ENCODE results near the gene A1BG. TPM values are rescaled to one million over a fixed set of nuclear protein-coding genes. Genes with fewer than 3 reads are reported as not detected.
A peak's percentile ranks its signal among the peaks of the same experiment; 100 is the strongest.

Gene A1BG
- total RNA-seq, 2 experiments from 2014 or later, result 35.2 to 36.2 TPM

- H3K4me3 Mint-ChIP-seq, result no peak overlapping the region
- H3K36me3 Mint-ChIP-seq (ENCODE audit: low read depth), result peaks cover 30% of the 10 kb centered on the region
- H3K27ac Mint-ChIP-seq, result no peak overlapping the region
- ATAC-seq (no peak), DNase-seq (no peak)
- H3K9me3 Mint-ChIP-seq, result no peaks in the 10 kb centered on the region
- intact Hi-C loops (cut with micrococcal nuclease), result no loop called here
- TF ChIP-seq CTCF (IDR thresholded peaks at IDR 0.05), result no peak
- POLR2A ChIA-PET, result interaction anchor here (0.6 to 0.9 kb wide), 2 partner anchors 11 to 26 kb away, joined by 3 read pairs; no protein-coding TSS in a partner anchor
- H3K27me3 Mint-ChIP-seq, result no peaks in the 10 kb centered on the region
- CTCF ChIA-PET, result no interaction called here
- peaks cover 5% of the 10 kb centered on the region for H3K4me1 Mint-ChIP-seq (ENCODE audit: low read depth)
Observed at GRCh38 chr19:58334691-58335249, 18.5 kb downstream of the A1BG start.

- ChIA-PET POLR2A (no interaction called here), CTCF (interaction anchor here (0.8 to 2.1 kb wide), 4 partner anchors 8 to 186 kb away, joined by 3 to 6 read pairs (median 3); no protein-coding TSS in a partner anchor)
- Mint-ChIP-seq H3K4me1 (ENCODE audit: low read depth) (peaks cover 14% of the 10 kb centered on the region), H3K9me3 (no peaks in the 10 kb centered on the region), H3K4me3 (no peak overlapping the region), H3K27ac (no peak overlapping the region), H3K36me3 (ENCODE audit: low read depth) (peaks cover 13% of the 10 kb centered on the region), H3K27me3 (no peaks in the 10 kb centered on the region)
- ATAC-seq (no peak), DNase-seq (no peak)
- intact Hi-C loops (cut with micrococcal nuclease), result no loop called here
- no peak for TF ChIP-seq CTCF (IDR thresholded peaks at IDR 0.05)
Observed at GRCh38 chr19:58332697-58333096, 20.6 kb downstream of the A1BG start.

- CTCF ChIA-PET, result interaction anchor here (1.0 to 1.4 kb wide), 4 partner anchors 138 to 251 kb away, joined by 3 to 4 read pairs (median 4); no protein-coding TSS in a partner anchor
- POLR2A ChIA-PET, result interaction anchor here (1.2 to 2.4 kb wide), 2 partner anchors 17 to 189 kb away, joined by 3 to 9 read pairs; partner anchors contain the start of gene ZBTB45
- DNase-seq (no peak), ATAC-seq (no peak)
- intact Hi-C loops (cut with micrococcal nuclease), result no loop called here
- no peaks in the 10 kb centered on the region for H3K9me3 Mint-ChIP-seq
- H3K36me3 Mint-ChIP-seq (ENCODE audit: low read depth), result peaks cover 5% of the 10 kb centered on the region
- peaks cover 14% of the 10 kb centered on the region for H3K4me1 Mint-ChIP-seq (ENCODE audit: low read depth)
- no peak for TF ChIP-seq CTCF (IDR thresholded peaks at IDR 0.05)
- no peak overlapping the region for H3K4me3 Mint-ChIP-seq
- no peaks in the 10 kb centered on the region for H3K27me3 Mint-ChIP-seq
- H3K27ac Mint-ChIP-seq, result no peak overlapping the region
Observed at GRCh38 chr19:58330458-58330857, 22.8 kb downstream of the A1BG start.

- H3K36me3 Mint-ChIP-seq (ENCODE audit: low read depth), result no peaks in the 10 kb centered on the region
Observed at GRCh38 chr19:58328999-58329398, 24.3 kb downstream of the A1BG start.

More at GRCh38 chr19:58328999-58329398, 24.3 kb downstream of the A1BG start:
- ATAC-seq (no peak), DNase-seq (peak; percentile 61)
- H3K27ac Mint-ChIP-seq, result no peak overlapping the region
- no peak overlapping the region for H3K4me3 Mint-ChIP-seq
- ChIA-PET CTCF (interaction anchor here (1.0 kb wide), 1 partner anchor 18 kb away, joined by 3 read pairs; no protein-coding TSS in a partner anchor), POLR2A (interaction anchor here (0.7 kb wide), 1 partner anchor 69 kb away, joined by 3 read pairs; no protein-coding TSS in a partner anchor)
- no peaks in the 10 kb centered on the region for H3K9me3 Mint-ChIP-seq
- intact Hi-C loops (cut with micrococcal nuclease), result no loop called here
- H3K27me3 Mint-ChIP-seq, result no peaks in the 10 kb centered on the region
- no peak for TF ChIP-seq CTCF (IDR thresholded peaks at IDR 0.05)
- H3K4me1 Mint-ChIP-seq (ENCODE audit: low read depth), result peaks cover 14% of the 10 kb centered on the region

All from activated CD8-positive, alpha-beta T cell treated with anti-CD3 and anti-CD28 coated beads for 36 hours (primary cell).